Left lobe of liver (tissue), 2 donors: Measurements from ENCODE around the gene BCL2L2. TPM values are rescaled to one million over a fixed set of nuclear protein-coding genes. Genes with fewer than 3 reads are reported as not detected.
"Not testable (repeated sequence)": the region's sequence is repeated elsewhere in the genome, so short reads cannot be mapped to it uniquely, and the experiment has no call there.

Experiments
- ATAC-seq: fragments of 200-7000 bp; cut with Tn5 transposase; one replicate; pipeline ENCODE4 v1.9.1; 2020; ENCODE audit warnings: mild to moderate bottlenecking, moderate library complexity
- DNase-seq: peaks from one replicate; pipeline ENCODE4 v3.0.0-alpha.2; 2020; ENCODE audit warnings: low spot score
- total RNA-seq: library from RNA; stranded (reverse); gene quantifications from one replicate; pipeline ENCODE4 v1.2.1, GENCODE V29; 2021
- donor health status: DM: no; HTN: no; CAD: no; lungs with moderate emphysema.
- donor health status: DM: no; HTN: yes; CAD: no.

BCL2L2 gene, protein sequence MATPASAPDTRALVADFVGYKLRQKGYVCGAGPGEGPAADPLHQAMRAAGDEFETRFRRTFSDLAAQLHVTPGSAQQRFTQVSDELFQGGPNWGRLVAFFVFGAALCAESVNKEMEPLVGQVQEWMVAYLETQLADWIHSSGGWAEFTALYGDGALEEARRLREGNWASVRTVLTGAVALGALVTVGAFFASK
- total RNA-seq, result 14.0 TPM

DNA sequence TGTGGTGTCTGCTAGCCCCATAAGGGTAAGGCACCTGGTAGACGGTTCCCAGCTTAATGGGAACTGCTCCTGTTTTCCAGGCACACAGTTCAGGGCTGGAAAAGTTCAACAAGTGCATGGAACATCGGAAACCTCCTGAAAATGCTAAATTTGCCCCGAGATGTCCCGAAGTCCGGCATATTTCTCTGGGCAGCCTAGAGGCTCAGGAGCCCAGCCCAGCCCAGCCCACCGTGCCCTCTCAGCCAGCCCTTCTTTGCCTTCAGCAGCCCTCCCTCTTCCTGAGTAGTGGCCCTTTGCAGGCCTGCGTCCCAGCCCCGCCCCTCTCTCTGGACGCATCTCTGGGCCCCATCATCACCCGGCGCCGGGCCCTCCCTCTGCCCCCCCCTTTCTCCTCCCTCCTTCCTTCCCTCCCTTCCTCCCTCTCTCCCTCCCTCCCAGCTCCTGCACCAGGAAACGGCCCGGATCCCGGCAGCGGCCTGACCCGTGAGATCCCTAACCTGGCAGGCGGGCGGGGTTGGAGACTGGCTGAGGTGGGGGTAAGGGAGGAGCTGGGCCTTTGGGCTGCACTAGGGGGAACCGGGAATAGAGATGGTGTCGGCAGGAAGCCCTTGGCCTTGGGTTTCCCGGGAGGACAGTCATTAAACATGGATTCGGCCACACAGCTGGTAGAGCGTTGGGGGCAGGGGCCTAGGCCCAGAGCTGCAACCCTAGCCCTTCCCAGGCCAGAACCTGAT lies at the start of gene BCL2L2:
BCL2L2 (plus strand) TSS at position 422 of the 734 bp plus-strand sequence. CDS start 935 bp downstream, outside the sequence.
- DNase-seq (peak; percentile 92), ATAC-seq (peak; percentile 73)

DNA sequence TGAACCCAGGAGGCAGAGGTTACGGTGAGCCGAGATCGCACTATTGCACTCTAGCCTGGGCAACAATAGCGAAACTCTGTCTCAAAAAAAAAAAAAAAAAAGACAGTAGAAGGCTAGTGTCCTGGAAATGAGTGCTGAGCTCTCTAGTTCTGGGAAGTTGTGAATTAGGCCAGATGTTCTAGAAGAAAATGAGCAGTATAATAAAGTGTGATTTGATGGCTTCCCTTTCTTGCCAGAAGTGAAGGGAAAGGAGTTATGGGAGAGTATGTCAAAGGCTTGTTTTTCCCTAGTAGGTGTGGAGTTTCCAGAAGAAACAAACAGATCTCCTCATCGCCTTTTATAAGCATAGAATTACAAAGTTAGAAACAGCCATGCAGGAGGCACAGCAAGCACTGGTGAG lies 48.4 kb upstream of the BCL2L2 start:
- DNase-seq (no peak), ATAC-seq (no peak)

DNA sequence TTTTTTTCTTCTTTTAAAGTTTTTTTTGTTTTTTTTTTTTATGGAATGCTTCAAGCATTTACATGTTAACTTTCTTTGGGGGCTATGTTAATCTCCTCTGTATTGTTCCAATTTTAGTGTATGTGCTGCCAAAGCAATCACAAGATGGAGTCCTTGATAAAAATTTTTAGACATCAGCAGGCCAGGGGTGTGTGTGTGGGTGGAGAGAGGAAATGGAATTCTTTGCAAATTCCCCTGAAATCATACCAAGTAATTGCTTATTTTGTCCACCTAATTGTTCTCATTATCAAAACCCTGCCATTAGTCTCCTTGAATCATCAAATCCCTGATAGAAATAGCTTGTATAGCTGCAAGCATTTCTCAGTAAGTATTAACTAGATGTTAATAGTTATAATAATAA lies 47.2 kb upstream of the BCL2L2 start:
- DNase-seq (no peak), ATAC-seq (no peak)

DNA sequence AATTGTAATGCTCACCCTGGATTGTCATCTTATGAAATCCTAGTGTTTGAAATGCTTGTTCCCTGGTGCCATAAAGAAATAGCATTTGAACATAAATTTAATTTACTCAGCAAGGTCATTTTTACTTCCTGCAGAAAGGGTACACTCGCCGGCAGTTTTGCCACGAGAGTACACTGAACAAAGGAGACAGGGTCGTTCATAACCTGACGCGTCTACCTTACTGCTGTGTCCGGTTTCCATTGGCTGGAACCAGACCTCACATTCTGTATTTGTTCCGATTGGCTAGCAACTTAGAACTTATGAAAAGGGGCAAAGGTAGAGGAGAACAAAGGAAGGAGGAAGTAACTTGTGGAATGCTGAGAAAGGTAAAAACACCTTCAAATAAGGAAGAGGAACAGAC lies 45.8 kb upstream of the BCL2L2 start:
- DNase-seq, ATAC-seq: not testable (repeated sequence)

DNA sequence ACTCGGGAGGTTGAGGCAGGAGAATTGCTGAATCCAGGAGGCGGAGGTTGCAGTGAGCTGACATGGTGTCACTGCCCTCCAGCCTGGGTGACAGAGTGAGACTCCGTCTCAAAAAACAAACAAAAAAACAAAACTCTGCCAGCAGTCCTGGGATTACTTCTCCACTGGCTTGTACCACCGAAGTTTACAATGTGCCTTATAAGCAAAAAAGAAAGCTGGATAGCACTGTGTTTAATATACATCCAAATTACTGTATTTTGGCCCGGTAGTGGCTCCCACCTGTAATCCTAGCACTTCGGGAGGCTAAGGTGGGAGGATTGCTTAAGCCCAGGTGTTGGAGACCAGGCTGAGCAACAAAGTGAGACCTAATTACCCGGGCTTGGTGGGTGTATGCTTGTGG lies 37.4 kb upstream of the BCL2L2 start:
- ATAC-seq (no peak), DNase-seq (no peak)

DNA sequence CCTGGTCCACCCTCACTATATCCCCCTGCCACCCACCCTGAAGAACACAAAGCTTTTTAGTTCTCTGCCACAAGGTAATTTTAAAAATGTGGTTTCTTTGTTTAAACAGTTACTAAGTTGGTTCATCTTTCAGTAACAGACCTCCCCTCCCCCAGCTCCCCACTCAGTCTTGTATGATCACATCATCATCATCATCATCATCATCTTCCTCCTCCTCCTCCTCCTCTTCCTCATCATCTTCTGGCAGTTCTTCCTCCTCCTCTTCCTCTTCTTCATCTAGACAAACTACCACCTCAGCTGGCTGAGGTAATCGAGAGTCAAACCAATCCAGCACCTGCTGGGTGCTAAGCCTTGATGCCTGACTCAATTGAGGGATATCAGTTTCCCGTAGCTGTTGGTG lies 31.2 kb upstream of the BCL2L2 start:
- ATAC-seq (no peak), DNase-seq (no peak)

DNA sequence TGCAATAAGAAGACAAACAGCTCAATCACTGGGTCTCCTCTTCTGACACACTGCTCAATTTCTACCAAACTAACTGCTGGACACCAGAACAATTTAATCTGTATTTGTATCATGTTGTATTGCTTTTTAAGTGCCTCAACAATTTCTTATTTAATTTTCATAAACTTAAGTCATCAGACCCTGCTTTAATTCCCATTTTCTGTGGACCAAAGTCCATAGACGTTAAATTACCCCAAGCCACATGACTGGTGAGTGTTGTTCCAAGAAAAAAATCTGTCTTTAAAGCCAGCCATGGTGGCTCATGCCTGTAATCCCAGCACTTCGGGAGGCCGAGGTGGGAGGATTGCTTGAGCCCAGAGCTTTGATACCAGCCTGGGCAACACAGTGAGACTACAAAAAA lies 29.4 kb upstream of the BCL2L2 start:
- ATAC-seq, result no peak
- DNase-seq, result no peak

DNA sequence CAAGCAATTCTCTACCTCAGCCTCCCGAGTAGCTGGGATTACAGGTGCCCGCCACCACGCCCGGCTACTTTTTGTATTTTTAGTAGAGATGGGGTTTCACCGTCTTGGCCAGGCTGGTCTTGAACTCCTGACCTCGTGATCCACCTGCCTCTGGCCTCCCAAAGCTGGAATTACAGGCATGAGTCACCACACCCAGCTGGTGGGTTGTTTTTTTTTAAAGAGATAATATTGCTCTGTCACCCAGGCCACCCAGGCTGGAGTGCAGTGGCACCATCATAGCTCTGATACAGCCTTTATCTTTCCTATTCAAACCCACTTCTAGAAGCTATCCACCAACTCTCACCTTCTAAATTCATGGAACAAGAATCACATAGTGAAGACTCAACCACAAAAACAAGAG lies 28.7 kb upstream of the BCL2L2 start:
- DNase-seq, ATAC-seq: not testable (repeated sequence)

DNA sequence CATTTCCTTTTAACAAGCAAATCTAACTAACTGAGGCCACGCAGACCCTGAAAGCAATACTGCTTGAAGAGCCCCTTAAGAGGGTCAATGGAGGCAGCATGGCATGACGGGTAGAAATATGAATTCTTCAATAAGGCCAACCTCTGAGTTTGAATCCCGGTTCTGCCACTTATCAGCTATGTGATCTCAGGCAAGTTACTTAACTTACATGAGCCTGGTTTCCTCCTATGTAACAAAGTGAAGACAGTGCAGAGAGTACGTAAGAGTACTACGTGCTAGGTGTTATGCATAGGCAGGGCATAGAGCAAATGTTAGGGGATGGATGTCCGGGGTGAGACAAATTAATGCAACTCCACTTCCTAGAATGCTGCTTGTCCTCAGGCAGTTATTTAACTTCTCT lies 25.4 kb upstream of the BCL2L2 start:
- DNase-seq (no peak), ATAC-seq (no peak)

DNA sequence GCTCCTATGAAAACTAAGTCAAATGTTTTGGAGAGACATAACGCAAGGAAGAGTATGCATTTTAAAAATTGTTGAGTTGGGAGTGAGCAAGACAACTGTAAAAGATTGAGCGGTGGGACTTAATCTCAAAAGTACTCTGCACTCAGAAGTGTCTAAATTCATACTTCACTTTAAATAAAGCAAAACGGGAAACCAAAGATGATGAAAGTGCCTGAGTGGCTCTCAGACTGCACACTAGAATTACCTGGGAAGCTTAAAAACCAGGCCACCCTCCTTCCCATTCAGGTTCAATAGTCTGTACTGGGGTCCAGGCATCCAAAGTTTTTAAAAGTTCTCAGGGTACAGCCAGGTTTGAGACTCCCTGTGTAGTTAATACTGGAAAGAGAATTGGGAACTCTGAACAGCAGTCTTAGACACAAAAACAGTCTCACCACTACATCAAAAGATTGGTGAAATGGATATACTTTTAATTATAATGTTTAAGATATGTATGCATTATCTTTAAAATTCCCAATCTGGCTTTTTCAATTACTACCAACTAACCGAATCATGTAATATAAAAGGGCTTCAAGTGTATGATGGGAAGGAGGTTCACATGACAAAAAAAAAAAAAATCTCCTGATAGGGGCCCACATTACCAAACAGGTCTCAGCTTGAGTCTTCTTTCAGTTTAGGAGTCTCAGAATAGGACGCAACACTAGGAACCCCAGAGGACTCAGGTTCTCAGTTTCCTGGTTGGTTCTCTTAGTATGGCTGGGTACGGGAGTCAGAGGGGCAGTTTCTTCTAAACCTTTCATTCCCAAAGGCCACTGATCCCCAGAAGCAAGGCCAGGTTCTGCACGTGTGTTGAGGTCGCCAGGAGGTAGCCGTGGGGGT lies 21.7 kb upstream of the BCL2L2 start:
- ATAC-seq (peak; percentile 2), DNase-seq (no peak)

DNA sequence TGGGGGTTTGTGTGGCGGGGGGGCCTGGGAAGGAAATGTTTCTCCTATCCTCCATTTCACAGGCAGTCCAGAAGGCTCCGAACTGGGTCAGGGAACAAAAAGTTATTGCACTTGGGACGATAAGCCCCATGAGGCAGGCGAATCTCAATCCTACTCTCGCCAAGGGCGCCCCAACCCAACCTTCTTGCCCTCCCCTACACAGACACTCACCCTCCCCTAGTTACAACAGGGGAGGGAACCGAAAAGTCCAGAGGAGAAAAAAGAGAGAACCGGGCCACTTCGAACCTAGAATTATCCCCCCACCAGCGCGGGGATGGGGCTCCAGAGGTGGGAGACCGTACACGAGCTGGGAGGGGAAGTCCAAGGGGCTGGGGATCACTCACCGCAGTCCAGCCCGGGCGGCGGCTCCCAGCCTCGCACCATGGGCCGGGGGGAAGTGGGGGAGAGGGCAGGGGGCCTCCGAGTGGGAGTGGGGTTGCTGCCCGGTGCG lies 21.1 kb upstream of the BCL2L2 start:
- DNase-seq (no peak), ATAC-seq (peak; percentile 28)

DNA sequence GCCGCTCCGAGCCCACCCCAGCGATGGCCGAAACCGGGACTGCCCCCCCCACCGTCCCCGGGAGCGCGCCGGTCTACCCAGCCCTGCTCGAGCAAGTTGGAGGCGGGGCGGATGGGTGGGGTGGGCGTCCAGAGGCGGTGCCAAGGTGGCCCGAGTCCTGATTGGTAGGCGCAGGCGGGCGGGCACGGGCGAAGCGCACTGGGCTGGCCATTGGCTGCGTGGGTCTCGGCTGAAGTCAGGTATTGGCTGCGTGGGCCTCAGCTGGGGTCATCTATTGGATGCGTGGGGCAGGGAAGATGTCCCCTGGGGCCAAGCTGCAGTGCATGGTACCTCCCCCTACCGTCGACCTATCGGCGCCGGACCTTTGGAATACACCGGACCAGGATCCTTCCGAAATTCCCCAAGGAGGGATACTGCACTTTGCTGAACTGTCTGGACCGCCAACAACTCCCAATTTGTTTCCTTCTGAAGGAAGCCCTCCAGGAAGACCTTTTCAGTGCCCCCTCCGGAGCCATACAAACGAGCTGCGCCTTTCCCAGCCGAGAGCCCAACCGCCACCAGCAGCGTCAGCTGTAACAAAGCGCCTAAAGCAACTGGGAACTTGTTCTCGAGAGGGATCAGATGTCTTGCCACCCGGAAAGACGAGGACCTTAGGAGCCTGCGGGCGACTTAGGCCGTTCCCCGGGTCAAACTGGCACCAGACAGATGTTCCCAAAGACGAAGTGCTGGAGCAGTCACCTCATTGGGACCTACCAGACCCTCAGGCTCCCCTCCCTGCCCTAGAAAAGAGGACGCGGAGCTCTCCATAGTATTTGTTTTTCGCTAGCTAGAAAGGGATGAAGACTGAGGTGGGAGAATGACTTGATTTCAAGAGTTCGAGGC lies 20.4 kb upstream of the BCL2L2 start, which contains the start of gene HOMEZ:
HOMEZ (minus strand) TSS at position 113 of the 882 bp plus-strand sequence. CDS start 180 bp downstream, outside the sequence.
- ATAC-seq, result peak; percentile 97
- peak; percentile 100 for DNase-seq

DNA sequence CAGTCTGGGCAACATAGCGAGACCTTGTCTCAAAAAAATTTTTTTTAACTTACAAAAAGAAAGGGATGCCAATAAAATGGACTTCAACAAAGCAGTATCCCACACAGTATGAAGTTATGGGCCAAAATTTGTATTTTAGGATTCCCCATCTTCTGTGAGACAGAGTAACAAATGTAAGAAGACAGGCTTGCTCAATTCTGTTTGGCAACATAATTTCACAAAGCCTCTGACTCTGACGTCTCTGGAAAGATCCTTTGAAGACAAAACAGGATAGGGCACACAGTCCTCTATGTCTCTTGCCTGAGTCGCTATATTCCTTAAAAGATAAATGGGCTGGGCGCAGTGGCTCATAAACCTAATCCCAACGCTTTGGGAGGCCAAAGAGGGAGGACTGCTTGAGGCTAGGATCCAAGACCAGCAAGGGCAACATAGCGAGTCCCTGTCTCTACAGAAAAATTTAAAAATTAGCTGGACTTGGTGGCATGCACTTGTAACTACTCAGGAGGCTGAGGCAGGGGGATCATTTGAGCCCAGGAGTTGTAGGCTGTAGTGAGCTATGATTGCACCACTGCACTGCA lies 19.6 kb upstream of the BCL2L2 start:
- no peak for DNase-seq
- ATAC-seq, result no peak

DNA sequence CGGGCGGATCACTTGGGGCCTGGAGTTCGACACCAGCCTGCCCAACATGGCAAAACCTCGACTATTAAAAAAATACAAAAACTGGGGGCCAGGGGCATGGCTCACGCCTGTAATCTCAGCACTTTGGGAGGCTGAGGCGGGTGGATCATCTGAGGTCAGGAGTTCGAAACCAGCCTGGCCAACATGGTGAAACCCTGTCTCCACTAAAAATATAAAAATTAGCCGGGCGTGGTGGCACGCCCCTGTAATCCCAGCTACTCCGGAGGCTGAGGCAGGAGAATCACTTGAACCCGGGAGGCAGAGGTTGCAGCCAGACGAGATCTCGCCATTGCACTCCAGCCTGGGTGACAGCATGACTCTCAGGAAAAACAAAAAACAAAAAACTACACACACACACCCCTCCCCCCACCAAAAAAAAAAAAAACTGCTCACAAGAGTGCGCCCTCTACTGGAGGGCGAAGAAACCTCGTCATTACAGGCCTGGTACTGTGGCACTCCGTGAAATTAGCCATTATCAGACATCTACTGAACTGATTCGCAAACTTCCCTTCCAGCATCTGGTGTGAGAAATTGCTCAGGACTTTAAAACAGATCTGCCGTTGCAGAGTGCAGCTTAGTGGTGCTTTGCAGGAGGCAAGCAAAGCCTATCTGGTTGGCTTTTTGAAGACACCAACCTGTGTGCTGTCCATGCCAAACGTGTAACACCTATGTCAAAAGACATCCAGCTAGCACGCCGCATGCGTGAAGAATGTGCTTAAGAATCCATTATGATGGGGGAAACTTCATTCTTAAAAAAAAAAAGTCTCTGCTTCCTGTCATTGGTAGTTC lies 11.7 kb upstream of the BCL2L2 start:
- DNase-seq, result no peak
- ATAC-seq, result peak; percentile 92

DNA sequence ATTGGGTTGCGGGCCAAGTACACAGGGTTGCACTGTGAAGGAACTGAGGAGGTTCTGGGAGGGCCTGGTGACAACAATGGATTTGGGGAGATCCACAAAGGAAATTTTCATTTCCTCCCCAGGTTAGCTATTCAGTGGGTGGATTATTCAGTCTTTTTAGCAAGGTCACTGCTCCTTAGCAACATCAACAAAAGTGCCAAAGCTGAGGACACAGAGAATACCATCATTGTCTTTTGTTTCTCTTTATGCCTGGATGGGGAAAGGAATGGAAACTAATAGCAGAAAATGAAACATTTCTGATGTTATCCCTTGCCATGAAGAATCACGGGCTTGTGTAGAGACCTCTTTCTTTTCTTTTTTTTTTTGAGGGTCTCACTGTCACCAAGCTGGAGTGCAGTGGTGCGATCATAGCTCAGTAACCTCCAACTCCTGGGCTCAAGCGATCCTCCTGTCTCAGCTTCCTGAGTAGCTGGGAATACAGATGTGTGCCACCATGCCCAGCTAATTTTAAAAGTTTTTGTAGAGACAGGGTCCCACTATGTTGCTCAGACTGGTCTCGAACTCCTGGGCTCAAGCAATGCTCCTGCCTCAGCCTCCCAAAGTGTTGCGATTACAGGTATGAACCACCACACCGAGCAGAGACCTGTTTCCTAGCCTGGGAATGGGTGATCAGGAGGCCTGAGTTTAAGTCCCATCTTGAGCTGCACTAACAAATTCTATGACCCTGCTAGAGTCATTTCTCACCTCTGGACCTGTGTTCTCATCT lies 10.4 kb upstream of the BCL2L2 start:
- ATAC-seq, result no peak
- no peak for DNase-seq

DNA sequence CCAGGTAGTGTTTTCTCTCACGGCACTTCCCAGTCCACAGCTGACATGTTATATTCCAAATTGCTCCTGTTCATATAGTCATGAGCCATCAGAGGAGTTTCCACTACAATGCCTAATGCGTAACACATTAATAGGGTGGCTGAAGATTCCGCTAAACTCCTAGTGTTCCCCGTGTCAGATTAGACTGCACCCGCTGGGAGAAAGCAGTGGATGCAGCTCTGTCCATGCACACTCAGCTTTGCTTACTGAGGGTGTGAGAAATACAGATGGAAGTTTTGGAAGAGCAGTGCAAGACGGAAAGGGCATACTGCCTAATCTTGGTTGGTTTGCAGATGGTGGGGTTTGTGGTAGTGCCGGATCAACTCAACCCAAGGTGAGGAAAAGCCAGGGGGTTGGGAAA lies 9.5 kb upstream of the BCL2L2 start:
- no peak for DNase-seq
- ATAC-seq, result no peak

DNA sequence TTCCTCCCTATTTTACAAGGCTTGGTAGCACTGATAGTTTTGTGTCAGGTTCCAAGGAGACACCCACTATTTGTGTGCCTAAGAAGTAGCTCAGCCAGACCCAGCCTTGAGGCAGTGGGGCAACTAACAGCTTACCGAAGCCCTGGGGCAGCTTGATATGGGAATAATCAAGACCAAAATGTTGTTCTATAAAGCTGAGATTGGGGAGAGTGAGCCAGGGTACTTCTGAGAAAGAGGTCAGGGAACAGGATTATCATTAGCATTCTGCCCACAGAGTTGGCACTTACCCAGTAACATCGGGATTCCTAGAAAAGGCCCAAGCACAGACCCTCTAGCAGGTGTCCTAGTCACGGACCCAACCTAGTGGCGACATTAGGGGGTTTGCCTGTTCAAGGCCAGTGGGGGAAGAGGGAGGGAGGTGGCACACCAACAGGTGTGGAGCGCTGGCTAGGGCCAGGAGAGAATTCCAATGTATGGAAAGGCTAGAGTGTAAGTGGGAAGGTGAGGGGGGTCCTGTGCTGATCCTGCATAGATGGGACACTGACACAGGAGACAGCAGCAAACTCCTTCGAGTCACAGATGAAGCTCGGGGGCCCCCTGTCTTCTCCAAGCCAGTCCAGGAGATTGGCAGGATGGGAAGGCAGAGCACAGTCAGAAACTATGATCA lies 8.9 kb upstream of the BCL2L2 start:
- DNase-seq (no peak), ATAC-seq (no peak)
